GM10847 (cell line): Measurements from ENCODE around the gene PERM1.

Experiments
- POLR2A ChIP-seq: IDR thresholded peaks from 2 replicates; pipeline ENCODE4 v1.6.1; 2011; ENCODE audit not compliant: insufficient read length; ENCODE audit errors: extremely low read depth

PERM1 gene

DNA sequence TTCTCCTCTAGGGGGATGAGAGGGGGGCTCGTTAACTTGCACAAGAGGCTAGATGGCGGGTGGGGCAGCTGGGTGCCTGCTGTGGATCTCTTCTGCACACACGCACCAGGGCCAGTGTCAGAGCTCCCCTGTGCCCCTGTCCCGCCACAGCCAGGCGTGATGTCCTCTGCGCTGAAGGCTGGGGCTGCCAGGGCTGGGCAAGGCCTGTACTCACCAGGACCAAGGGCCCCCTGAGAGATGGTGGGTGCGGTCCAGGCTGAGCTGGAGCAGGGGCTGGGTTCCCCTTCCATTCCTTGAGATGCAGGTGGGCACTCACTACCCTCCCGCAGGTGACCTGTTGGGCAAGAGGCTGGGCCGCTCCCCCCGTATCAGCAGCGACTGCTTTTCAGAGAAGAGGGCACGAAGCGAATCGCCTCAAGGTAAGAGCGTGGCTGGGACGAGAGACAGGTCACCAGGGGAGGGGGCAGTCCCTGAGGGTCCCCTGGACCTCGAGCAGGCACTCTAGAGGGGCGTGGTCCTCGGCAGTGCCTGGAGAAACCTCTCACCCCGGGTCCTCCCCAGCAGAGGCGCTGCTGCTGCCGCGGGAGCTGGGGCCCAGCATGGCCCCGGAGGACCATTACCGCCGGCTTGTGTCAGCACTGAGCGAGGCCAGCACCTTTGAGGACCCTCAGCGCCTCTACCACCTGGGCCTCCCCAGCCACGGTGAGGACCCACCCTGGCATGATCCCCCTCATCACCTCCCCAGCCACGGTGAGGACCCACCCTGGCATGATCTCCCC is 43.0 kb downstream of the PERM1 start:
- TF ChIP-seq POLR2A = no peak

DNA sequence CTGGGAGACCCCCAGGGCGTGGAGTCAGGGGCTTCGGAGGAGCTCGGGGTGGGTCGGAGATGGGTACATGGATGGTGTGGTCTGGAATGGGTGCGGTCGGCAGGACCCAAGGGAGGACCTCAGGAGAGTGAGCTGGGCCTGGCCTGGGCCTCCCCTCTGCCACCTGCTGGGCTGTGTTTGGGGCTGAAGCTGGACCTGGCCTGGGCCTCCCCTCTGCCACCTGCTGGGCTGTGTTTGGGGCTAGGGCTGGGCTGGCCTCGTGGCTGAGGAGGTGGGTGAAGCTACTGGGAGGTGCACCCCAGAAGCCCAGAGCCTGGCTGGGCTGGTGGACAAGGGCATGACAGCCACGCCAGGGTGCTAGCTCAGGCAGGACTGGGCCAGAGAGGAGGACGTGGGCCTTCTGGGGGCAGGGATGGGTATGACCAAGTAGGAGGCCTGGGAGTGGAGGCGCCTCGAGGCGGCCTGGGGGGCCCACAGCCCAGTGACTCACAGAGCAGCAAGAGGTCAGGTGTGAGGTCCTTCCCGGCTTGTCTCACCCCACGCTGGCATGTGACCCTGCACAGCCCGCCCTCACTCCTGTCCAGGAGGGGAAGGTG is 43.7 kb downstream of the PERM1 start:
- TF ChIP-seq POLR2A = no peak

DNA sequence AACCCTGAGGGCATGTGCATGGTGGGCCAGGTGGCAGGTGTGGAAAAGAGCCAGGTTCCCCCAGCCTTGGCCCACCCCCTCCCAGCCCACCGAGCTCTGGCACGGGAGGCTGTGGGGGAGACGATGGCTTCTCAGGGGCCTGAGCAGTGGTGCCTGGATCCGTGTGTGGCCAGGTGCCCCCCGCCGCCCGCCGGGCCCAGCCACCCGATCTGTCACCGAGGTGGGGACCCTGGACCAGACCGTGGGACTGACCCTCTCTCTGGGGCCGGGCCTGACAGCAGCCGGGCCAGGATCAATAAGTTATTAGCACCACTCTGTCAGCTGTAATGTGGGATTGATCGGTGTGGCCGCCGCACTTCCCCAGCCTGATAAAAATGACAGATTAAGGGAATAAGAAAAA is 44.4 kb downstream of the PERM1 start:
- no peak for TF ChIP-seq POLR2A

DNA sequence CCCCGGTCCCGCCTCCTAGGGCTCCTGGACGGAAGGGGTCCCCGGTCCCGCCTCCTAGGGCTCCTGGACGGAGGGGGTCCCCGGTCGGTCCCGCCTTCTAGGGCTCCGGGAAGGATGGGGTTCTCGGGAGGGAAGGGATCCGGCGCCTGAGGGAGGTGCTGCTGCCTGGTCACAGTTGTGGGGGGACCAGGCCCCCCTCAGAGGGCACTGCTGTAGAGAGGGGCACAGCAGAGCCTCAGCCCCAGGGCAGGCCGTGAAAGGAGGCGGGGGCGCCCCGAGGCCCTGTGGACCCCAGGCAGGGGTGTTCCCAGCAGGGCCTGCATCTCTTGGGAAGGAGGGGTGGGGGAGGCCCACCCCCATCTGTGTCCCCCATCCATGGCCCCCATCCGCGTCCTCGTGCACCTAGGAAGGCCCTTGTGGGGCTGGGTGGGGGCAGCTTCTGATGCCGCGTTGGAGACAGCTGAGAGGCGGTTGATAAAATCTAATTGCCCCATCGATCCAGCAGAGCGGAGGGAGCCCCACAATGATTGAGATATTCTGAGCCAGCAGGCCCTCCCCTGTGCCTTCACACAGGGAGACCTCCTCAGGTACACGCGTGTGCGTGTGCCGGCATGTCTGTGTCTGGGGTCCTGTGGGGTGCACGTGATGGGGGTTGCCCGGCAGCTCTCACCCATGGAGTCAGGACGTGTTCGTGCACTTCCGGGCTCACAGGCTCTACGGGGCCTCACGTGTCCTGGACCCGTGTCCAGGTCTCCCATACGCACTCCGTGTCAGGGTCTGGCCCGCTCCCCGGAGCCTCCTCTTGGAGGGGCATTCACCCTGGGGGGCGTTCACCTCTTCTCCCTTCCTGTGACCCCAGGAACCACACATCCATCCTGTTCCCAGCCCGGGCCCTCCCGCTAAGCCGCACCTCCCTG is 45.3 kb downstream of the PERM1 start:
- no peak for TF ChIP-seq POLR2A

DNA sequence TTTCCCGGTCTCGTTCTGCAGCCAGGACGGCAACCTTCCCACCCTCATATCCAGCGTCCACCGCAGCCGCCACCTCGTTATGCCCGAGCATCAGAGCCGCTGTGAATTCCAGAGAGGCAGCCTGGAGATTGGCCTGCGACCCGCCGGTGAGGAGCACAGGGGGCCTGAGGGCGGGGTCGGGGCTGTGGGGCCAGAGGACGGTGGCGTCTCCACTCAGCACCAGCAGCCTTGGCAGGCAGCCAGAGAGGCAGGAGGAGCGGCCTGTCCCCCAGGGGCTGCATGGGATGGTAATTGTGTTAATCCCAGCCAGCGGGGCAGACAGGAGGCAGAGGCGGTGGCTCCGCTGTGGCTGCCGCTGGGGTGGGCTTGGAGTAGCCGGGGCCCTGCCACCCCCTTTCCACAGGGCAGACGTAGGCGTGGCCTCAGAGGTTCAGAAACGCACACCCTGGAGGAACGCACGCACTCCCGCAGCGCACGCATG is 46.1 kb downstream of the PERM1 start:
- TF ChIP-seq POLR2A = no peak

DNA sequence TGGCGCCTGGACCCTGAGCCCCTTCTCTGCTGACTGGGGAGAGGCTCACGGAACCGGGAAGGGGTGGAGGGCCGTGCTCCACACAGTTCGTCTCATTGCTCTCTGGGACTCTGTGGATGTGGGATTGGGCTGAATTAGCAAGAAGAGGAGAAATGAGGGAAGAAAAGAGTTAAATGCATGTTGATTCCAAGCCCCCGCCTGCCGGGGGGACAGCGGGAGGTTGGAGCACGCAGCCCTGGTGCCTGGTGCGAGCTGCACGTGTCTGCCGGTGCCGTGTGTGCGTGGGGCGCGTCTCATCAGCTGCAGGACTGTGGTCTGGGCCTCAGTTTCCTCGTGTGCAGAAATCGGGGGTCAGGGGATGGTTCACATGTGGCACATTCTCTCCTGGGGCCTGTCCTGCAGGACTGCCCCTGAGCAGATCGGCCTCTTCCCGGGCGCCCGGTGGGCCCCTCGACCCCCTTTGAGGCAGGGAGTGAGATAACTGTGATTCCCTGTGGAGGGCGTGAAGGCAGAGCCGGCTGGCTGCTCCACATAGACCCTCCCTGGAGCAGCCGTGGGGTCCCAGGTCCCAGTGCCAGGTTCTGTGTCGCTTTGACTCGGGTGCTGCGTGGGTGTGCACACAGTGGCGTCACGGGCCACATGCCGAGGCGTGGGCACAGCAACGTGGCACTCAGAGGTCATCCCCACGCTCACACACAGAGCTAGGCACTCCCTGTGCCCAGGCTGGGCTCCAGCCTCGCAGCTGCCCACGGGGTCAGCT is 46.7 kb downstream of the PERM1 start:
- TF ChIP-seq POLR2A = no peak

DNA sequence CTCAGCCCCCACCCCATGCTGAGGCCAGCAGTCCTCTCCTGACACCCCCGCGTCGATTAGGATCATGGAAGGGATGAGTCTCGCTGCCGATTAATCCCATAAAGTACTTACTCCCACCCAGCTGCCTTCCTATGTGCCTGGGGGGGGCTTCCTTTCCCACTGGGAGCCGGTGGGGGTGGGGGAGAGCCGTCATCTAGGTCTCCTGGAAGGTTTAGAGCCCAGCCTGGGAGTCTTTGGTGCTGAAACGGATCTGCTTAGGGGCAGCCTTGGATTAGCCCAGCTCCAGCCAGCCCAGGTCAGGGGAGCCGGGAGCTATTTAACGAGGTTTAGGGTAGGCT is 48.3 kb downstream of the PERM1 start:
- TF ChIP-seq POLR2A = no peak

DNA sequence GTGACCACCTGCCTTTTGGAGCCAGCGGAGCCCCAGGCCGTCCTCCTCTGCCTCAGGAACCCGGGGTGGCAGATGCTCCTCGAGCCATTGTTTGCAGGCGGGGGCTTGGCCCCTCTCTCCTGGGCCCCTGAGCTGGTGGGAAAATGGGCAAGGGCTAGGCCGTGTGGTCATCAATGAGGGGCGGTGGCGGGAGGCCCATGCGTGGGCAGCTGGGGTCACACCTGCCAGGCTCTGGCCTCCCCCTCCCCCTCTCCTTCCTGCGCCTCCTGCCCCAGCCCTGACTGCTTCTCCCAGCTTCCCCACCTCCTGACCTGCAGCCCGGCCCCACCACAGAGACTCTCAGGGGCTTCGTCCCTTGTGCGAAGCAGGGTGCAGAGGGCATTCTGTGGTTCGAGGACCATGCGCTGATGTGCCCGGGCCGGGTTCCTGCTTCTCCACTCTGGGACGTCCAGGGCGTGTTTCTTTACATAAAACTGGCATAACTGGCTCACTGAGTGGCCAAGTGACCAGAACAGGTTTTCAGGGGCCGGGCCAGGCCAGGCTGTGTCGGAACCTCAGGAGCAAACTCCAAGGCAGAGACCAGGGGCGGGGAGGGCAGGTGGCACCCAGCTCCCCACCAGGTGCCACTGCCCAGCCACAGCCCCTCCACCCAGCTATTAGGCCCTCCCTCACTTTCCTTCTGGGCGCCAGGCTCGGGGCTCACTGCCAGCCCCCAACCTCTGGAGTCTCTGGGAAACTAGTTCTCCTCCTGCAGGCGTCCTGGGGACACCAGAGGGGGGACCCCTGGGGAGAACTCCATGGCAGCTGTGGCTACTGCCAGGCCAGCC is 48.9 kb downstream of the PERM1 start:
- no peak for TF ChIP-seq POLR2A

DNA sequence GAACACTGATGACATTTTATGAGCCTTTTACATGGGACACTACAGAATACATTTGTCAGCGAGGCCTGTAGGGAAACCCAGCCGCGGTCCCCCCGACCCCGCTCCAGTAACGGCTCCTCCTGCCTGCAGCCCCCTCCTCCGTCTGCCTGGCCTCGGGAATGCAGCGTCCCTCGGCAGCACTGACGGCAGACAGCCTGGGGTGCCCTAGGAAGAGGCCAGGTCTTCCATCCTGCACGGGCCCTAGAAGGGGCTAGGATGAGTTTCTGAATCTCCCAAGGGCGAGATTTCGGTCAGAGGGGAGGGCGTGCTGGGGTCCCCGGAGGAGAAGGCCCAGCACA is 49.8 kb downstream of the PERM1 start:
- TF ChIP-seq POLR2A = no peak

DNA sequence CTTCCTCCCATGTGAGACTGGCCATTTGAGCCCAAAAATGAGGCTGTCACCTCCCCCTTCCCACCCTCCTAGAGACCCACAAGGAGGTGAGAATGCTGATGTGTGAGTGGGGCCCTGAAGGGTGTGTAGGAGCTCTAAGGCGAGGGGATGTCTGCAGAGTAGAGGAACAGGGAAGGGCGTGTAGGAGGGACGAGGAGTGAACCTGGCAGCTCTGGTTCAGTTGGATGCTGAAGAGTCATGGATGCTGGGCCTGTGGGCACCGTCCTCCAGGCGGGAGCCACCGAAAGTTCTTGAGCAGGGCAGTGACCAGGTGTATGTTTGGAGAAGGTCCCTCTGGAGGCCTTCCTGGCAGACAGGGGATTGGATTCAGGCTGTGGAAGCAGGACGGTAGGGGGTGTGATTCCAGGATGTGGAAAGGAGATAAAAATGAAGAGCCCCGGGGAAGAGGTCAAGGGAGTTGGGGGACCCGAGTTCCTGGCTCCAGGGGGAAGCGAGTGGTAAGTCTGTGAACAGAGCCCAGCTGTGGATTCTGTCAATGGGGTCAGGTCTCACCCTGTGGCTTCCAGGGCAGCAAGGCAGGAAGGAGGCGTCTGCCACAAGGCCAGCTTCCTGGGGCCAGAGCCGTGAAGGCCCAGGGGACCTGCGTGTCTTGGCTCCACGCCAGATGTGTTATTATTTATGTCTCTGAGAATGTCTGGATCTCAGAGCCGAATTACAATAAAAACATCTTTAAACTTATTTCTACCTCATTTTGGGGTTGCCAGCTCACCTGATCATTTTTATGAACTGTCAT is 50.3 kb downstream of the PERM1 start:
- TF ChIP-seq POLR2A = no peak

DNA sequence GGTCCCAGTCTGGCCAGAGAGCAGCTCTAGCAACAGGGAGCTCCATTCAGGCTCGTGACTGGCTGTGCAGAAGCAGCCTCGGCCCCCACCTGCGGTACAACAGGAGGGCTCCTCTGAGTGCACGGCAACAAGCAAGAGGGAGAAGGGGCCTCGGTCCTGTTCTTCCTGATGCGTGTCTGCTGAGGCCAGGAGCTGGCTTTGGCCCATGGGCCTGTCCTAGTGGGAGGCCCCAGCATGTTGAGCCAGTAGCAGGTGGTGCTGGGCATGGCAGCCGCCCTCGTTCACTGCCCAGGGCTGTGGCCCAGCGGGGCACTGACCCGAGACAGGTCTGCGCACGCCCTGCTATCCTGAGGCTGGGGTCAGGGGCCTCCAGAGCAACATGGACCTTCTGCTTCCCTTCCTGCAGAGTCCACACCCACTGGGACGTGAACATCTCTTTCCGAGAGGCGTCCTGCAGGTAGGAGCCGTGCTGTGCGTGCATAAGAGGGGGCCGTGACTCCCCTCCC is 51.2 kb downstream of the PERM1 start:
- TF ChIP-seq POLR2A = no peak

DNA sequence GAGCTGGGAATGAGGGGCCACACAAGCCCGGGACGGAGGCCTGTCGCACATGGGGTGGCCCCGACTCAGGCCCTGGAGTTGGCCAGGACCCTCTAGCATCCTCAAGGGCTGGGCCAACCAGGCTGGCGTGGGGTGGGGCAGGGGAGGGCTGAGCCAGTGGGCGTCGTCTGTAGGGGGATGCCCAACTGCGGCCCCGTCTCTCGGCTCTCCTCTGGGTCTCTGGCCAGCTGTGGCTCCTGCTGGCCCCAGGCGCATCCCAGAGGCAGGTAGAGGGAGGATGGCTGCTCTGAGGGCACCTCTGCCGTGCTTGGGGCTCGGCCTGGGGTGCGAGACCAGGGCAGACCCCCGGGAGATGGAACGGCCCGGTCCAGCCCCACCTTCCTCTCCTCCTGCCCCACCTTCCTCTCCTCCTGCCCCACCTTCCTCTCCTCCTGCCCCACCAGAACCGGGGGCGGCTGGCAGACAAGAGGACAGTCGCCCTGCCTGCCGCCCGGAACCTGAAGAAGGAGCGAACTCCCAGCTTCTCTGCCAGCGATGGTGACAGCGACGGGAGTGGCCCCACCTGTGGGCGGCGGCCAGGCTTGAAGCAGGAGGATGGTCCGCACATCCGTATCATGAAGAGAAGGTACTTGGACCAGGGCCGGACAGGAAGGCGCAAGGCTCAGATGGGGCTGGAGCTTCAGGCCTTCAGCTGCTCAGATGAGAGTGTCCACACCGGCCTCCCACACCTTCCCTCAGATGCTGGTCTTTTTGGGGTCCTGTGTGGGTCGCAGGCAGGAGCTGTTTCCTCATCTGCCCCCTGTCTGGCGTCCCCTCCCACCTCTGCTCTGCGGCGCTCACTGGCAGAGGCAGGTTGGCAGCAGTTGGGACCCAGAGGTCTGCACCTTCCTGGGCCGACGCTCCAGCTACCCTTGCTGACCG is 51.9 kb downstream of the PERM1 start:
- TF ChIP-seq POLR2A = no peak
